Effector memory CD8-positive, alpha-beta T cell (primary cell): Measurements from ENCODE around the gene INPP5A.

Experiments used
- ATAC-seq: fragments of 150-1000 bp; cut with Tn5 transposase; replicated peaks from 2 replicates; pipeline ENCODE4 v1.10.0; 2021; ENCODE audit warnings: mild to moderate bottlenecking, moderate library complexity
- DNase-seq, 3 experiments: peaks; one replicate each; pipeline ENCODE4 v3.0.0; 2021
- H3K27ac Mint-ChIP-seq, 2 donors: one replicate each; pipeline ENCODE4 v1.8.0; 2022; ENCODE audit warnings: mild to moderate bottlenecking in 2 of 2, mixed read lengths in 2 of 2, moderate library complexity in 2 of 2
- H3K27me3 Mint-ChIP-seq, 2 donors: one replicate each; pipeline ENCODE4 v1.8.0; 2022; ENCODE audit warnings: mixed read lengths in 2 of 2
- H3K36me3 Mint-ChIP-seq: one replicate; pipeline ENCODE4 v1.8.0; 2022; ENCODE audit warnings: mild to moderate bottlenecking, moderate library complexity, mixed read lengths; ENCODE audit not compliant: insufficient read depth
- H3K4me1 Mint-ChIP-seq, 2 donors: one replicate each; pipeline ENCODE4 v1.8.0; 2022; ENCODE audit warnings: low read depth in 2 of 2, mixed read lengths in 2 of 2
- H3K4me3 Mint-ChIP-seq, 2 donors: one replicate each; pipeline ENCODE4 v1.8.0; 2022; ENCODE audit warnings: mild to moderate bottlenecking in 2 of 2, mixed read lengths in 2 of 2, moderate library complexity in 2 of 2
- H3K9me3 Mint-ChIP-seq, 2 donors: one replicate each; pipeline ENCODE4 v1.8.0; 2022; ENCODE audit warnings: mixed read lengths in 2 of 2

The INPP5A gene

DNA sequence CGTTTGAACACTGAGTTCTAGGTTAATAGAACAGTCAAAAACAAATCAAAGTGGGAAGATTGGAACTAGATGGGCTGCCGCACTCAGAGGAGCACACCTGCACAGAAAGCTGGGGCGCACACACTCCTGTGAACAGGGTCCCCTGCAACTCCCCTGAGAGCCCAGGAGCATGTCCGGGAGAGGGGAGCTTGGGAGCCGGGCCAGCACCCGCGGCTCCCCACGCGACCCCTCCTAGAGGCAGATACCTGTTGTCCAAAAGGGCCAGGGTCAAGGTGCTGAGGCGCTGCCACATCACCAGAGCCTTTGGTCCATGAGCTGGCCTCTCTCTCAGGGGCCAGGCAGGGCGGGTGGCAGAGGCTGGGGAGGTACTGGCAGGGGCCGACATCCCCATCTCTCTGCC, 242.8 kb downstream of the INPP5A start:
- H3K27ac Mint-ChIP-seq, result no peak overlapping the region
- H3K36me3 Mint-ChIP-seq, result peaks cover 2% of the 10 kb centered on the region
- no peak overlapping the region for H3K4me3 Mint-ChIP-seq
- no peaks in the 10 kb centered on the region for H3K27me3 Mint-ChIP-seq
- no peaks in the 10 kb centered on the region for H3K9me3 Mint-ChIP-seq
- no peak for DNase-seq
- H3K4me1 Mint-ChIP-seq, result no peaks in the 10 kb centered on the region
- ATAC-seq, result no peak

DNA sequence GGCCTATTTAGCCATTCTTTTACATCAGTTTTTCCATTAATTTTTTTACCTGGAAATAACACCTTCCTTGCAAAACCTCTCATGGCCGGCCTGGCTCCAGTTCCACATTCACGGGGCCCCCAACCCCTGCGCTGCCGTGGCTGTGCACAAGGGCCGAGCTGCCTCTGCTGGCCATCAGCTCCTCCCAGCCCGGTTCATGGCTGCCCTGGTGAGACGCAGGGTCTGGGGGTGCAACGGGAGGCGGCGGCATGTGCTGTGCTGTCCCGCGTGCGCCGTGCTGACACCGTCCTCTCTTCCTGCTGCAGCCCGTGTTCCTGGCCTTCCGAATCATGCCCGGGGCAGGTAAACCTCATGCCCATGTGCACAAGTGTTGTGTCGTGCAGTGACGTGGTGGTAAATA, 244.0 kb downstream of the INPP5A start:
- no peak overlapping the region for H3K27ac Mint-ChIP-seq
- no peak for ATAC-seq
- no peak for DNase-seq
- no peaks in the 10 kb centered on the region for H3K4me1 Mint-ChIP-seq
- peaks cover 2% of the 10 kb centered on the region for H3K36me3 Mint-ChIP-seq
- no peaks in the 10 kb centered on the region for H3K9me3 Mint-ChIP-seq
- no peaks in the 10 kb centered on the region for H3K27me3 Mint-ChIP-seq
- H3K4me3 Mint-ChIP-seq, result no peak overlapping the region

DNA sequence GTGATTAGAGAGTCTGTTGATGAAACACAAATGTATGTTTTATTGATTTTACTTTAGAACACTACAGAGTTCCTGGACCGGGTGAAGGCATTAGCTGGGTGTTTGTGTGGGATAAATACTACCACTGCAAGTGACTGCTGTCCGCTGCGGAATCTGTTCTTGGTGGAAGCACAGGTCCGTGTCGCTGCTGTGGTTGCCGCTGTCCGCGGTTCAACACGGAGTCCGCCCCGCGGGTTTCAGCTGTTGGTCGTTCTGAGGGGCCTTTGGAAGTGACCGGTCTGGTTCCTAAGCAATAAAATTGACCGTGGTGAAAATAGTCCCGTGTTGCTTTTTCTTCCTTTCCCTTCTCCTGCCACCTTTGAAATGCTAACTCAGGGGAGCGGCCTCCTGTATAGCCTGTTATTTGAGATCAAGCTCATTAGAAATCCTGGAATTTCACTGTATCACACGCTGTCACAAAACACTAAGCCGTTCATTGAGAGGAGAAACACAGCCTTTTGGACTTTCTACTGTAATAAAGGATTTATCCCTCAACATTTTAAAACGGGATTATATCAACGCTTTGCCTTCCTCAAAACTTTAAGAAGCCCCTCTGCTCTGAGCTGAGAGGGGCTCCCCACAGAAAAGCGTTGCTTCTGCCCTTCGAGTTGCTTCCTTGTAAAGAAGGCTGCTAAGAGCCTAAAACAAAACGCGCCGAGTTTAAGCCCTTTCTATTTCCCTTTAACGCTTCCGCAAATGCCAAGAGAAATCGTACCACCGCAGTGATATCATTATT, 245.8 kb downstream of the INPP5A start:
- no peak for ATAC-seq
- no peaks in the 10 kb centered on the region for H3K9me3 Mint-ChIP-seq
- H3K4me1 Mint-ChIP-seq, result no peaks in the 10 kb centered on the region
- DNase-seq, result no peak
- H3K4me3 Mint-ChIP-seq, result no peak overlapping the region
- H3K27ac Mint-ChIP-seq, result no peak overlapping the region
- no peaks in the 10 kb centered on the region for H3K27me3 Mint-ChIP-seq
- peaks cover 2% of the 10 kb centered on the region for H3K36me3 Mint-ChIP-seq

DNA sequence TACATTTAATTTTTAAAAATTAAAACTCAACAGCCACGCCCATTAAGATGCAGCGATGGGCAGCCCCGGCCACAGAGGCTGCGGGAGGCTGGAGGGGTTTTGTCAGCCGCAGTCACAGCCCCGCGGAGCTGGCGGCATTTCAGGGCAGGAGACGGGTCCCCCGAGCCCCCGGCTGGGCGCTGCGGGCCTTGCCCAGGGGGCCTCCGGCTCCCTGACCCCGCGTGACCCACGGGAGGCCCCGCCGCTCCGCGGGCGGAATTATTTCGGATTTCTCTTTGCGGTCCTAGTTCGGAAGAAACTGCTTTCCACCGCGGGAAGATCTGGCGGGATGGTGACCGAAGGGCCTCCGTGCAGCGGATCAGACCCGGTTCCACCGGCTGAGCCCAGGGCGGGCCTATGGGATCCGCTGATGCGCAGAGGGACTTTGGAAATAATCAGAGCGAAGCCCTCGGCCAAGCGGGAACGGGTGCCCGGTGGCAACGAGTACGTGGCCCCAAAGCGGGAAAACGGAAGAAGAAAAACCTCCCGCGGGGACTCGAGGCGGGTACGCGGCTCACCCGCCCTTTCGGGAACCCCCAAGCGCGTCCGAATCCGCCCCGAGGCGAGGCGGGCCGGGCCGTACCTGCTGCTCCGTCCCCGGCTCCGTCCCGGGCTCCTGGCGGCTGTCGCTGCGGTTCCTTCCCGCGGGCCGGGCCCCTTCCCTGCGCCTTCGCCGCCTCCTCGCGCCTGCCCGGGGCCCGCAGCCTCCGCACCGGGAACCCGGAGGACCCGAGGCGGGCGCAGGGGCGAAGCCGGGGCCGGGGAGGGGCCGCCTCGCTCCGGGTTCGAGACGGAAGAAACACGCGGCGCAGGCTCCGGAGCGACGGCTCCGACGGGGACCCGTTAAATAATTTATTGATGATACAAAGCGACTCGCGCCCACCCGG, 246.6 kb downstream of the INPP5A start:
- Mint-ChIP-seq H3K9me3 (no peaks in the 10 kb centered on the region), H3K36me3 (peaks cover 2% of the 10 kb centered on the region), H3K27ac (no peak overlapping the region), H3K4me1 (no peaks in the 10 kb centered on the region), H3K27me3 (no peaks in the 10 kb centered on the region), H3K4me3 (no peak overlapping the region)
- DNase-seq (no peak), ATAC-seq (no peak)

DNA sequence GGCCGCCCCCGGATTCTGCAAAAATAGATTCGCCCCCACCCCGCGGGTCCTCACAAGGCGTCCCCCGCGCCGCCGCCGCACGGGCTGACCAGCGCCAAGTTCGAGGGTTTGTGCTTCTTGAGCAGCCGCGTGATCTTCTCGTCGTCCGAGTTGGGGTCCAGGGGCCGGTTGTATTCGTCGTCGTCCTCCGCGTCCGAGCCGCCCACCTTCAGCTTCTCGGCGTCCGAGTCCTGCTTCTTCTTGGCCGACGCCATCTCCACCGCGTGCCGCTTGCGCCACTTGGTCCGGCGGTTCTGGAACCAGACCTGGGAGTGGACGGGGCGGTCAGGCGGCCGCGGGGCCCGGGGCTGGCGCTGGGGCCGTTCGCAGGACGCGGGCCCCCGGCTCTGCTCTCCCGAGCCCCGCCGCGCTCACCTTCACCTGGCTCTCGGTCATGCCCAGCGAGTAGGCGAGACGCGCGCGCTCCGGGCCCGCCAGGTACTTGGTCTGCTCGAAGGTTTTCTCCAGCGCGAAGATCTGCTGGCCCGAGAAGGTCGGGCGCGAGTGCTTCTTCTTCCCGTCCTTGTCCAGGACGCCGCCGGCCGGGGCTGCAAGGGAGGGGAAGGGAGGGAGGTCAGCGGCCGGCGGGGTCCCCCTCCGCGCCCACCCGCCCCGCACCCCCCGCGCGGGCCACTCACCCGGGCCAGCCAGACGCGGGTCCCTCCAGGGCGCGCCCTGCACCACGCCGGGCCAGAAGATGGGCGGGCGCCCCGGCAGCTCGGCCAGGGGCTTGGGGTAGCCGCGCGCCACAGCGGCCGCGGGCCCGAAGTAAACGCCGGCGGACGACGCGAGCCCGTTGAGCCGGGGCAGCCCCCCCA, 247.5 kb downstream of the INPP5A start:
- DNase-seq, result no peak
- Mint-ChIP-seq H3K4me3 (no peak overlapping the region), H3K36me3 (peaks cover under 1% of the 10 kb centered on the region), H3K27me3 (peaks cover 0 to 7% of the 10 kb centered on the region in 2 donors), H3K27ac (no peak overlapping the region), H3K9me3 (no peaks in the 10 kb centered on the region), H3K4me1 (no peaks in the 10 kb centered on the region)
- ATAC-seq, result no peak

DNA sequence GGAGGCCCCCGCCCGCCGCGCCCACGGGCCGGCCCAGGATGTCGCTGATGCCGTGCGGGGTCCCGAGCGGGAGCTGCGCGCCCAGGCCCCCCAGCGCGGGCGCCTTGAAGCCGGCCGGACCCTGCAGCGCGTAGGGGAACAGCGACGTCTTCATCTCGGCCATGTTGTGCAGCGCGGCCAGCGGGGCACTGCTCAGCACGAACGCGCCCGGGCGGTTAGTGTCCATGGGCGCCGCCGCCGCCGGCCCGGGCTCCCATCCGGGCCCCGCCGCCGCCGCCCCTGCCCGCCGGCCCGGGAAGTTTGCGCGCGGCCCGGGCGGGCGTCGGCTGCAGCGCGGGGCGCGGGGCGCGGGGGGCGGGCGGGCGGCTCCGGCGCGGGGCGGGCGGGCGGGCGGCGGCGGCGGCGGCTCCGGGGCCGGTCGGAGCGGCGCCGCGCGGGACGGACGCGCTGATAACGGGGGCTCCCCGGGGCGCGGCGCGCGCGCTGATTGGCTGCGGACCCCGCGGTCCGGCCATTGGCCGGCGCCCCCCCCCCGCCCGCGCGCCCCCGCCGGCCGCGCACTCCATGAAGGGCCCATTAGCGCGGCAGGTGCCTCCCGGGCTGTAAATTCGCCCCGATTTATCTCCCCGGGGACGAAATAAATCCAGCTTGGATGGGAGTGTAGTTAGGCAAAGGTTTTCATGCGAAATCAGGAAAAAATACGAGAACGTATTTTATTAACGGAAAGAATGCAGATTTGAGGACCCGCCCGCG, 248.3 kb downstream of the INPP5A start, which contains the start of gene NKX6-2:
Gene NKX6-2 (minus strand): TSS at position 425 of the 753 bp plus-strand sequence. CDS start 199 bp downstream, at position 226.
- Mint-ChIP-seq H3K36me3 (no peaks in the 10 kb centered on the region), H3K27ac (no peak within 1 kb of the TSS), H3K4me1 (no peaks in the 10 kb centered on the region), H3K9me3 (no peaks in the 10 kb centered on the region), H3K4me3 (no peak within 1 kb of the TSS), H3K27me3 (peaks cover 0 to 15% of the 10 kb centered on the region in 2 donors)
- ATAC-seq (no peak), DNase-seq (no peak)

DNA sequence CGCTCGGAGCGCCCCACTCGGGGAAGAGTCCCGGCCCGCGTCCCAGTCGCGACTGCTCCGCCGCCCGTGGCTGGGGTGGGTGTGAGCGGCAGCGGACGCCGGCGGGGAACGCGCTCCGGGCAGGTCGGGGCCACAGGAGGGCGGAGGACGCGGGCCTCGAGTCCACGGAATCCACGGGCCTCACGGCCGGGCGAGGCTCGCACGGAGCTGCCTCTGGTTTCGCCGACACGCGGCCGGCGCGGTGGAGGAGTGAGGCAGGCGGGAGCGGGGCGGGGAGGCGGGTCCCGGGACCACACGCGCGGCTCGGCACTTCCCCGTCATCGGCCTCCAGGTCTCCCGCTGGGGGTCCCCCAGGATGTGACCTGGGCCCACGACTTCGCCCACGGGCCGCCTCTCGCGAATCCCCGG, 248.9 kb downstream of the INPP5A start:
- Mint-ChIP-seq H3K27ac (no peak overlapping the region), H3K36me3 (no peaks in the 10 kb centered on the region), H3K9me3 (no peaks in the 10 kb centered on the region), H3K4me1 (no peaks in the 10 kb centered on the region), H3K4me3 (no peak overlapping the region), H3K27me3 (peaks cover 0 to 16% of the 10 kb centered on the region in 2 donors)
- DNase-seq (no peak), ATAC-seq (no peak)

DNA sequence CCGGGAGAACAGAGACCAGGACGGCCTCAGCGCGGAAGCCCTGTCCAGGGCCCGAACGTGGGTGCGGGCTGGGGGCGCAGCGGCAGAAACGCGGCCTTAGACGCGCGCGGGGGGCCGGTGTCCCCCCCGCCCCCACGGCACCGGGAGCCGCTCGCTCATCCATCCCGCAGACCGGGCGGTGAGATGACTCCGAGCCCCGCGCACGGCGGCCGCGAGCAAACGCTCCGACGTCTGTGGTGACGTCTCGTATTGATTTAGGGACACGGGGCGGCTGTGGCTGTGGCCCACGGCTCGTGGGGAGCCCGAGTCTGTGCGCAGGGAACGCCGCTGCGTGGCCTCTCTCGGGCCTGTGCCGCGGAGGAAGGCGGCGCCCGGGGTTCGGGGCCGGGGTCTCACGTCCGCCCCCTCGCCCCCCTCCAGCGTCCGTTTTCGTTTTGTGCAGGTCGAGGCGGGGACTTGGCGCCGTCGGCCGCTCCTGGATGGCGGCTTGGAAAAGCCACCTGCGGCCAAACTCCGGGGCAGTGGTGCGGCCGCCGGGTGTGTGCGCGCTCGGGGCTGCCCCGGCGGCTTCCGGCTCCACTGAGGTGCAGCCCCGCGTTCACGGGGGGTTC, 249.4 kb downstream of the INPP5A start:
- H3K4me3 Mint-ChIP-seq, result no peak overlapping the region
- no peaks in the 10 kb centered on the region for H3K9me3 Mint-ChIP-seq
- ATAC-seq (no peak), DNase-seq (no peak)
- no peaks in the 10 kb centered on the region for H3K4me1 Mint-ChIP-seq
- H3K27ac Mint-ChIP-seq, result no peak overlapping the region
- H3K27me3 Mint-ChIP-seq, result peaks cover 0 to 16% of the 10 kb centered on the region in 2 donors
- H3K36me3 Mint-ChIP-seq, result no peaks in the 10 kb centered on the region

DNA sequence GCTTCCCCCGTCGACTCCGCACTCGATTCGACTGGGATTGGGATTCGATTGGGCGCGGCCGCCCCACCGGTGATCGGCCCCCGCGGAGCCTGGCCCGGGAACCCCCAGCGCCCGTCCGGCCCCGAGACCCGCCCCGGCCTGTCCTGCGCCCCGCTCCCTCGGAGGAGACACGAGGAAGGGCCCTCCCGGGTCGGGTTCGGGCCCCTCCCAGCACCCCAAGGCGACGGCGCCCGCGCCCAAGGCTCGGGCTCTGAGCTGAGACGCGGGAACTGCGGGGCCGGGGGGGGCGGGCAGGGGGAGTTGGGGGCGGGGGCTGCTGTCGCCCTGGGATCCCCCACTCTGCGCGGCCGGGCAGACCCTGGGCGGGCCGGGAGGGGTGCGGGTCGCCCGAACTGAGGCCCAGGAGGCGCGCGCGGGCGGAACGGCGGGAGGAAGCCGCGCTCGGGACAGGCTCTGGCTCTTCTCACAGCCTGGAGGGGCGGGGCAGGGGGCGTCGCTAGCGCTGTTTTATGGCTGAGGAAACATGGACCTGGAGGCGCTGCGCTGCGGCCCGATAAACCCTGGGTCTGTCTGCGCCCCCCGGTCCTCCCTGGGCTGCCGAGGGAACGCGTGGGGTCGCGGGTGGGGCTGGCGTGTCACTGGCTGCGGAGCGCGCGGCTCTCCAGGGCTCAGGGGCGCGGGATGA, 250.1 kb downstream of the INPP5A start:
- Mint-ChIP-seq H3K4me3 (no peak overlapping the region), H3K36me3 (no peaks in the 10 kb centered on the region), H3K27ac (no peak overlapping the region), H3K27me3 (peaks cover 0 to 16% of the 10 kb centered on the region in 2 donors), H3K9me3 (no peaks in the 10 kb centered on the region), H3K4me1 (no peaks in the 10 kb centered on the region)
- DNase-seq, result no peak
- no peak for ATAC-seq

DNA sequence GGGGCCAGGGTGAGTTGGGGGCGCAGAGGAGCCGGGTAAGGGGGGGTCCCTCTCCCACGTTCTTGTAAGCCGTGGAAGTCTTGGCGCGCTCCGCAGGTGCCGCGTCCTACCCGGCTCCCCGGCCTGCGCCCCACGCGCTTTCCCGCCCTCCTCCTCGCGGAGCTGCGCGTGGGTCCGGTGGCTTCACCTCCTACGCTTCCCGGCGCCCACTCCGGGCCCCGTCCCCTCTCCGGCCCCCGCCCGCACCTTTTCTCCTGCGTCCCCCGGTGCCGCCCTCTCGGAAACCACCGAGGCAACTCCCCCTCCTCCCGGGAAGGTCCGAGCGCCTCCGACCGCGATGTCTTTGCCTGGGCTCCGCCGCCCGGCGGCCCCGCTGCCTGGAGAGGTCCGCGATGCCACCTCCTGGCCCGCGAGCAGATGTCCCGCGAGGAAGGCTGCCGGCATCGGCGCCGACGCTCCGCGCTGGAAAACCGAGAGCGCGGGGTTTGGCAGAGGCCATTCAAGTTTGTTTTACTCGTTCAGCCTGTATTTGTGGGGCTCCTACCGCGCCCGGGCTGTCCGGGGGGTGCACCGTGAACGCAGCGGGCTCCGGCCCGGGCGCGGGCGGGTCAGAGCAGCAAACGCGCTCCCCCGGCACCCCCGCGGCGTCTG, 250.7 kb downstream of the INPP5A start:
- no peaks in the 10 kb centered on the region for H3K9me3 Mint-ChIP-seq
- ATAC-seq (no peak), DNase-seq (no peak)
- H3K27me3 Mint-ChIP-seq, result peaks cover 0 to 23% of the 10 kb centered on the region in 2 donors
- no peaks in the 10 kb centered on the region for H3K4me1 Mint-ChIP-seq
- no peak overlapping the region for H3K4me3 Mint-ChIP-seq
- no peaks in the 10 kb centered on the region for H3K36me3 Mint-ChIP-seq
- H3K27ac Mint-ChIP-seq, result no peak overlapping the region

DNA sequence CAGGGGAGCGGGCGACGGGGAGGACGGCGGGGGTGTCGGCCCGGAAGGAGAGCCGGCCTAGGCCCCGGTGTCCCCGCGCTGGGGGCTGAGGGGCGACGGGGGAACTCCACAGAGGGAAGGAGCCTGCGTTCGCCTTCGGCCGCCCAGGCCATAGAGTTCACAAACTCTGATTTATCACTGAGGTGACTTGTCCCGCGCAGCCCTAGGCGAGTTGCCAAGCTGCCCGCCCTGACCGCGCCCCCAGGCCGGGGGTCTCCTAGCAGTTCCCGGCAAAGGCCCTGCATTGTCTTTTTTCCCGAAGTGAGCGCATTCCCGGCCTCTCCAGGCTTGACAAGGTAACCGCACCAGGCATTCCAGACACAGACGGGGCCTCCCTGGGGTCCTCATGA, 251.2 kb downstream of the INPP5A start:
- no peak for ATAC-seq
- Mint-ChIP-seq H3K27ac (no peak overlapping the region), H3K36me3 (no peaks in the 10 kb centered on the region), H3K9me3 (no peaks in the 10 kb centered on the region), H3K4me1 (no peaks in the 10 kb centered on the region), H3K27me3 (peaks cover 0 to 23% of the 10 kb centered on the region in 2 donors), H3K4me3 (no peak overlapping the region)
- no peak for DNase-seq
